GM12873 (cell line): Measurements from ENCODE around the gene ACVR1B.

Source experiments
- CTCF ChIP-seq: IDR thresholded peaks from 2 replicates; pipeline ENCODE4 v1.5.1; 2012; ENCODE audit warnings: low read depth, mild to moderate bottlenecking, moderate library complexity, low read length, control low read depth; ENCODE audit not compliant: insufficient read depth; ENCODE audit errors: missing control alignments

Gene ACVR1B

GRCh38 chr12:52022841-52023181, 71.3 kb downstream of the ACVR1B start:
- no peak for TF ChIP-seq CTCF

- peak; percentile 89 for TF ChIP-seq CTCF
Measured at GRCh38 chr12:52023182-52023975, 71.9 kb downstream of the ACVR1B start.

GRCh38 chr12:52023976-52024688, 72.6 kb downstream of the ACVR1B start:
- no peak for TF ChIP-seq CTCF

- TF ChIP-seq CTCF = no peak
Measured at GRCh38 chr12:52024845-52025230, 73.3 kb downstream of the ACVR1B start.

GRCh38 chr12:52026263-52026662, 74.8 kb downstream of the ACVR1B start:
- no peak for TF ChIP-seq CTCF

- no peak for TF ChIP-seq CTCF
Measured at GRCh38 chr12:52027085-52027843, 75.8 kb downstream of the ACVR1B start.

GRCh38 chr12:52029685-52030084, 78.2 kb downstream of the ACVR1B start:
- no peak for TF ChIP-seq CTCF
